H9 (cell line): Measurements from ENCODE around the gene ASS1. TPM values are rescaled to one million over a fixed set of nuclear protein-coding genes. Genes with fewer than 3 reads are reported as not detected.

ENCODE experiments used
- DNase-seq: peaks from one replicate; pipeline ENCODE4 v3.0.0-alpha.2; 2017
- H2AFZ ChIP-seq: one replicate; pipeline ENCODE4 v1.6.1; 2013; ENCODE audit warnings: mild to moderate bottlenecking, low read length, control low read depth, moderate library complexity
- H2AK5ac ChIP-seq: 2 replicates; pipeline ENCODE4 v1.6.1; 2013; ENCODE audit warnings: low read length, control low read depth, mixed read lengths; ENCODE audit not compliant: insufficient read length
- H2BK120ac ChIP-seq: one replicate; pipeline ENCODE4 v1.6.1; 2013; ENCODE audit warnings: low read depth, mild to moderate bottlenecking, low read length, control low read depth, inconsistent platforms; ENCODE audit not compliant: poor library complexity, severe bottlenecking
- H2BK12ac ChIP-seq: 2 replicates; pipeline ENCODE4 v1.6.1; 2013; ENCODE audit warnings: low read length, control low read depth, mixed read lengths, low read depth; ENCODE audit not compliant: insufficient read length
- H2BK15ac ChIP-seq: 2 replicates; pipeline ENCODE4 v1.6.1; 2013; ENCODE audit warnings: low read depth, low read length, control low read depth
- H2BK20ac ChIP-seq: one replicate; pipeline ENCODE4 v1.6.1; 2013; ENCODE audit warnings: low read depth, mild to moderate bottlenecking, low read length, control low read depth, inconsistent platforms; ENCODE audit not compliant: poor library complexity, severe bottlenecking
- H2BK5ac ChIP-seq: 2 replicates; pipeline ENCODE4 v1.6.1; 2013; ENCODE audit warnings: low read length, control low read depth, mixed read lengths; ENCODE audit not compliant: insufficient read length
- H3K14ac ChIP-seq: 2 replicates; pipeline ENCODE4 v1.6.1; 2013; ENCODE audit warnings: low read length, control low read depth; ENCODE audit not compliant: insufficient read depth
- H3K18ac ChIP-seq: 2 replicates; pipeline ENCODE4 v1.6.1; 2013; ENCODE audit warnings: low read depth, mild to moderate bottlenecking, mixed read lengths, low read length, control low read depth; ENCODE audit not compliant: insufficient read length
- H3K23ac ChIP-seq: 2 replicates; pipeline ENCODE4 v1.6.1; 2013; ENCODE audit warnings: low read length, control low read depth, mixed read lengths, low read depth; ENCODE audit not compliant: insufficient read length
- H3K23me2 ChIP-seq: 2 replicates; pipeline ENCODE4 v1.6.1; 2013; ENCODE audit warnings: low read depth, mild to moderate bottlenecking, mixed read lengths, low read length, control low read depth; ENCODE audit not compliant: insufficient read length, poor library complexity, severe bottlenecking
- H3K27ac ChIP-seq: 2 replicates; pipeline ENCODE4 v1.5.1; 2013; ENCODE audit warnings: low read length, control low read depth, mixed read lengths, low read depth; ENCODE audit not compliant: insufficient read length
- H3K27me3 ChIP-seq: 2 replicates; pipeline ENCODE4 v1.6.1; 2013; ENCODE audit warnings: low read length, control low read depth, inconsistent platforms; ENCODE audit not compliant: insufficient read depth
- H3K4ac ChIP-seq: 2 replicates; pipeline ENCODE4 v1.6.1; 2013; ENCODE audit warnings: low read depth, mild to moderate bottlenecking, control low read depth, inconsistent platforms, low read length, moderate library complexity
- H3K4me1 ChIP-seq: 2 replicates; pipeline ENCODE4 v1.6.1; 2013; ENCODE audit warnings: low read length, control low read depth, inconsistent platforms; ENCODE audit not compliant: insufficient read depth
- H3K4me2 ChIP-seq: 2 replicates; pipeline ENCODE4 v1.6.1; 2013; ENCODE audit warnings: low read length, control low read depth, mixed read lengths; ENCODE audit not compliant: insufficient read length, insufficient read depth
- H3K56ac ChIP-seq: 2 replicates; pipeline ENCODE4 v1.6.1; 2013; ENCODE audit warnings: low read depth, mild to moderate bottlenecking, mixed read lengths, low read length, control low read depth; ENCODE audit not compliant: insufficient read length
- H3K79me1 ChIP-seq: 2 replicates; pipeline ENCODE4 v1.6.1; 2013; ENCODE audit warnings: low read depth, mild to moderate bottlenecking, moderate library complexity, low read length, control low read depth, inconsistent platforms; ENCODE audit not compliant: insufficient read depth, poor library complexity, severe bottlenecking
- H3K79me2 ChIP-seq: 2 replicates; pipeline ENCODE4 v1.6.1; 2013; ENCODE audit warnings: low read length, control low read depth, inconsistent platforms; ENCODE audit not compliant: insufficient read depth
- H3K9ac ChIP-seq: 2 replicates; pipeline ENCODE4 v1.6.1; 2013; ENCODE audit warnings: low read length, control low read depth, mixed read lengths; ENCODE audit not compliant: insufficient read length; ENCODE audit errors: extremely low read depth
- H3K9me3 ChIP-seq: one replicate; pipeline ENCODE4 v1.6.1; 2013; ENCODE audit warnings: low read depth, low read length, inconsistent platforms; ENCODE audit not compliant: control insufficient read depth
- H3T11ph ChIP-seq: one replicate; pipeline ENCODE4 v1.6.1; 2013; ENCODE audit warnings: mild to moderate bottlenecking, low read length, control low read depth, inconsistent platforms
- H4K20me1 ChIP-seq: one replicate; pipeline ENCODE4 v1.6.1; 2013; ENCODE audit not compliant: control insufficient read depth, insufficient read length, insufficient read depth
- H4K5ac ChIP-seq: 2 replicates; pipeline ENCODE4 v1.6.1; 2013; ENCODE audit warnings: low read depth, mild to moderate bottlenecking, mixed read lengths, low read length, control low read depth; ENCODE audit not compliant: insufficient read length
- H4K8ac ChIP-seq: replicated peaks from 2 replicates; pipeline ENCODE4 v1.6.1; 2013; ENCODE audit warnings: low read length, control low read depth, mixed read lengths, low read depth; ENCODE audit not compliant: insufficient read length
- H4K91ac ChIP-seq: 2 replicates; pipeline ENCODE4 v1.6.1; 2013; ENCODE audit warnings: low read depth, mild to moderate bottlenecking, moderate library complexity, mixed read lengths, low read length, control low read depth; ENCODE audit not compliant: insufficient read length
- H3K27ac Mint-ChIP-seq, 3 experiments: 2 replicates in 2 of 3; 3 replicates in 1 of 3; pipeline ENCODE4 v1.8.0; 2020 to 2021; ENCODE audit warnings: mixed read lengths in 3 of 3, mild to moderate bottlenecking in 1 of 3, moderate library complexity in 1 of 3
- H3K27me3 Mint-ChIP-seq: 2 replicates; pipeline ENCODE4 v1.8.0; 2021; ENCODE audit warnings: low read depth, mild to moderate bottlenecking, moderate library complexity, mixed read lengths
- H3K36me3 Mint-ChIP-seq, 3 experiments: 2 replicates in 2 of 3; 3 replicates in 1 of 3; pipeline ENCODE4 v1.8.0; 2020 to 2021; ENCODE audit warnings: low read depth in 3 of 3, mixed read lengths in 3 of 3; ENCODE audit not compliant: insufficient read depth in 1 of 3
- H3K4me1 Mint-ChIP-seq, 2 experiments: 2 replicates each; pipeline ENCODE4 v1.8.0; 2020; ENCODE audit warnings: mixed read lengths in 2 of 2
- H3K4me3 Mint-ChIP-seq, 2 experiments: 2 replicates in 1 of 2; 3 replicates in 1 of 2; pipeline ENCODE4 v1.8.0; 2020 to 2021; ENCODE audit warnings: mild to moderate bottlenecking in 2 of 2, mixed read lengths in 2 of 2, moderate library complexity in 1 of 2
- H3K9me3 Mint-ChIP-seq, 2 experiments: 2 replicates in 1 of 2; 3 replicates in 1 of 2; pipeline ENCODE4 v1.8.0; 2020; ENCODE audit warnings: mild to moderate bottlenecking in 2 of 2, mixed read lengths in 2 of 2, moderate library complexity in 1 of 2
- WGBS: extraction: QIAGEN DNeasy Blood & Tissue Kit; methylation state at CpG from one replicate; pipeline ENCODE4 v1.1.7; 2013; ENCODE audit warnings: missing lambda C conversion rate, low lambda C conversion rate, mixed read lengths; ENCODE audit not compliant: insufficient read length; ENCODE audit errors: extremely low coverage; 5-methylcytosine and 5-hydroxymethylcytosine counted together
- total RNA-seq: library from RNA; stranded (reverse); gene quantifications from 2 replicates; pipeline ENCODE4 v1.2.1, GENCODE V29; 2021
- TF ChIP-seq, protein P1 (sequence below): fragments of 200-600 bp; sonication (generic); conservative IDR thresholded peaks from 3 replicates; pipeline ENCODE4 v1.8.0; 2021; ENCODE audit warnings: antibody characterized with exemption, mild to moderate bottlenecking

The ASS1 gene
- total RNA-seq, 1 experiment from 2014 or later = 118 TPM

DNA sequence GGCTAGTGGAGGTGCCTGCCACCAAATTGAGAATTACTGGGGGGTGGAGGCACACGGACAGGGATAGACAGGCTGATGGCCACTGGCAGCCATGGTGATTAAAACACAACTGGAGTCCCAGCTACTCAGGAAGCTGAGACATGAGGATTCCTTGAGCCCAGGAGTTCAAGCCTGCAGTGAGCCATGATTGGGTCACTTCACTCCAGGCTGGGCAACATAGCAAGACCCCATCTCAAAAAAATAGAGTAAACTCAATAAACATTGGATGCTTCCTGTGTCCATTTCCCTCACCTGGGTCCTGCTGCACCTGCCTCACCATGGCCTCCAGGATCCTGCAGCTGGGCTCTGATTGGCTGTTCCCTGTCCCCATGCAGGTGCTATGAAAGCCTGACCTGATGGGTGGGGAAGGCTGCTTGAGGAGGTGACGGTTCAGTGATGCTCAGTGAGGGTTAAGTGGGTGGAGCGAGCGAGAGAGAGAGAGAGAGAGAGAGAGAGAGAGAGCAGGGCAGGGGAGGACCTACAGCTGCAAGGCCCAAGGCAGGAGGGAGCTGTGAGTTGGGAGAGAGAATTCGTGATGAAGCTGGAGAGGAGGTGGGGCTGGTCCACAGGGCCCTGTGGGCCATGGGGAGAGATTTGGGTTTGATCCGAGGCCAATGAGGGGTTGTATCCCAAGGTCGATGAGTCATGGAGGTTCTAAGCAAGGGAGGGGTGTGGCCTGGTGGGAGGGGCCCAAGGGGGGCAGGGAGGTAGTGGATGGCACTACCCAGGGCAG is 97.9 kb downstream of the ASS1 start:
- Mint-ChIP-seq H3K4me3 (no peak overlapping the region), H3K9me3 (no peaks in the 10 kb centered on the region; a peak in 2 of 5 replicates), H3K27ac (no peak overlapping the region), H3K36me3 (no peaks in the 10 kb centered on the region), H3K27me3 (peaks cover 21% of the 10 kb centered on the region), H3K4me1 (peaks cover 25 to 45% of the 10 kb centered on the region in 2 experiments)
- no peaks in the 10 kb centered on the region; the same call in 1 of the 2 replicates for H3K4me1 ChIP-seq
- H2AFZ ChIP-seq = no peak overlapping the region
- H3K9me3 ChIP-seq = no peaks in the 10 kb centered on the region
- no peak overlapping the region for H3T11ph ChIP-seq
- H3K79me1 ChIP-seq = no peaks in the 10 kb centered on the region
- no peak overlapping the region for H3K23ac ChIP-seq
- H3K56ac ChIP-seq = no peak overlapping the region
- H2BK120ac ChIP-seq = no peak overlapping the region
- no peak overlapping the region for H4K5ac ChIP-seq
- H3K14ac ChIP-seq = no peak overlapping the region
- H2BK20ac ChIP-seq = no peak overlapping the region
- H3K27me3 ChIP-seq = no peaks in the 10 kb centered on the region; the same call in 1 of the 2 replicates
- H2BK12ac ChIP-seq = no peak overlapping the region
- H2BK15ac ChIP-seq = no peak overlapping the region
- H4K8ac ChIP-seq = no peak overlapping the region
- no peak overlapping the region for H3K4me2 ChIP-seq
- no peak overlapping the region for H4K91ac ChIP-seq
- WGBS = no CpG with 5 or more reads among the region's 7 CpGs
- no peaks in the 10 kb centered on the region for H3K23me2 ChIP-seq
- H4K20me1 ChIP-seq = no peaks in the 10 kb centered on the region
- H3K9ac ChIP-seq = no peak overlapping the region
- no peak overlapping the region for H3K27ac ChIP-seq
- no peak overlapping the region for H2BK5ac ChIP-seq
- no peak overlapping the region for H3K4ac ChIP-seq
- no peaks in the 10 kb centered on the region for H3K79me2 ChIP-seq
- no peak for DNase-seq
- TF ChIP-seq, protein P1, sequence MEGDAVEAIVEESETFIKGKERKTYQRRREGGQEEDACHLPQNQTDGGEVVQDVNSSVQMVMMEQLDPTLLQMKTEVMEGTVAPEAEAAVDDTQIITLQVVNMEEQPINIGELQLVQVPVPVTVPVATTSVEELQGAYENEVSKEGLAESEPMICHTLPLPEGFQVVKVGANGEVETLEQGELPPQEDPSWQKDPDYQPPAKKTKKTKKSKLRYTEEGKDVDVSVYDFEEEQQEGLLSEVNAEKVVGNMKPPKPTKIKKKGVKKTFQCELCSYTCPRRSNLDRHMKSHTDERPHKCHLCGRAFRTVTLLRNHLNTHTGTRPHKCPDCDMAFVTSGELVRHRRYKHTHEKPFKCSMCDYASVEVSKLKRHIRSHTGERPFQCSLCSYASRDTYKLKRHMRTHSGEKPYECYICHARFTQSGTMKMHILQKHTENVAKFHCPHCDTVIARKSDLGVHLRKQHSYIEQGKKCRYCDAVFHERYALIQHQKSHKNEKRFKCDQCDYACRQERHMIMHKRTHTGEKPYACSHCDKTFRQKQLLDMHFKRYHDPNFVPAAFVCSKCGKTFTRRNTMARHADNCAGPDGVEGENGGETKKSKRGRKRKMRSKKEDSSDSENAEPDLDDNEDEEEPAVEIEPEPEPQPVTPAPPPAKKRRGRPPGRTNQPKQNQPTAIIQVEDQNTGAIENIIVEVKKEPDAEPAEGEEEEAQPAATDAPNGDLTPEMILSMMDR = no peak
- no peak overlapping the region for H2AK5ac ChIP-seq
- H3K18ac ChIP-seq = no peak overlapping the region
